B cell (primary cell): ENCODE data around the gene XAGE2. TPM values are rescaled to one million over a fixed set of nuclear protein-coding genes. Genes with fewer than 3 reads are reported as not detected.

Experiments
- ATAC-seq: fragments of 200-7000 bp; cut with Tn5 transposase; one replicate; pipeline ENCODE4 v1.10.0; 2021; ENCODE audit warnings: low read depth, mild to moderate bottlenecking, moderate number of reproducible peaks, moderate library complexity
- CTCF ChIA-PET: fragments of 350-600 bp; sonication (Branson Sonifier 250); formaldehyde crosslinking; loops from one replicate; lab custom pipeline; 2021; ENCODE audit warnings: antibody characterized with exemption, inconsistent platforms; lab: Charles Lee
- POLR2A ChIA-PET: fragments of 350-600 bp; sonication (Branson Sonifier 250); formaldehyde crosslinking; loops from one replicate; lab custom pipeline; 2021; ENCODE audit warnings: antibody characterized with exemption; lab: Charles Lee
- DNase-seq: peaks from one replicate; pipeline ENCODE4 v3.0.0; 2013
- H2AFZ ChIP-seq: 2 replicates; pipeline ENCODE4 v1.6.1; 2012; ENCODE audit warnings: mild to moderate bottlenecking, low read depth, low read length; ENCODE audit not compliant: insufficient read depth, poor library complexity, severe bottlenecking
- H3K27ac ChIP-seq, 2 donors: 1 replicate in 1 of 2; 2 replicates in 1 of 2; pipeline ENCODE4 v1.5.1; 2012 to 2013; ENCODE audit warnings: low read length in 2 of 2, mild to moderate bottlenecking in 2 of 2, moderate library complexity in 1 of 2
- H3K27me3 ChIP-seq, 4 experiments: fragments of 200-600 bp in 1 of 4; sonication (generic) in 1 of 4; replicated peaks in 1 of 4; 1 replicate in 2 of 4; 2 replicates in 2 of 4; pipeline versions ENCODE4 v1.6.1 to v1.7.0; 2013 to 2016; ENCODE audit warnings: low read length in 3 of 4, mild to moderate bottlenecking in 2 of 4, mixed read lengths in 1 of 4, moderate library complexity in 1 of 4; ENCODE audit not compliant: insufficient read depth in 4 of 4, control insufficient read depth in 3 of 4; ENCODE audit errors: control extremely low read depth in 1 of 4
- H3K36me3 ChIP-seq, 2 experiments: replicated peaks in 1 of 2; 1 replicate in 1 of 2; 2 replicates in 1 of 2; pipeline versions ENCODE4 v1.6.1 to v1.7.1; 2013; ENCODE audit warnings: low read length in 1 of 2; ENCODE audit not compliant: insufficient read depth in 2 of 2, control insufficient read depth in 1 of 2; ENCODE audit errors: control extremely low read depth in 1 of 2, extremely low read depth in 1 of 2
- H3K4me1 ChIP-seq, 2 donors: fragments of 200-600 bp in 1 of 2; sonication (generic) in 1 of 2; 1 replicate in 1 of 2; 2 replicates in 1 of 2; pipeline versions ENCODE4 v1.5.1 to v1.6.1; 2013 to 2017; ENCODE audit warnings: low read length in 2 of 2; ENCODE audit not compliant: control insufficient read depth in 2 of 2, insufficient read depth in 2 of 2
- H3K4me2 ChIP-seq: replicated peaks from 2 replicates; pipeline ENCODE3; 2012; ENCODE audit warnings: mild to moderate bottlenecking, low read depth, low read length; ENCODE audit not compliant: poor library complexity, severe bottlenecking
- H3K4me3 ChIP-seq, 5 experiments: fragments of 200-600 bp in 1 of 5; sonication (generic) in 1 of 5; 1 replicate in 3 of 5; 2 replicates in 2 of 5; pipeline versions ENCODE4 v1.5.1 to v1.7.0; 2011 to 2016; ENCODE audit warnings: low read length in 4 of 5, mild to moderate bottlenecking in 4 of 5, low read depth in 2 of 5, control low read depth in 1 of 5, moderate library complexity in 1 of 5; ENCODE audit not compliant: insufficient read depth in 1 of 5; ENCODE audit errors: control extremely low read depth in 1 of 5, extremely low read depth in 1 of 5
- H3K79me2 ChIP-seq: fragments of 200-600 bp; sonication (generic); one replicate; pipeline ENCODE4 v1.6.0; 2016; ENCODE audit warnings: low read length; ENCODE audit not compliant: control insufficient read depth, insufficient read depth
- H3K9ac ChIP-seq: fragments of 200-600 bp; sonication (generic); 2 replicates; pipeline ENCODE4 v1.6.1; 2017; ENCODE audit warnings: mild to moderate bottlenecking, low read length, moderate library complexity
- H3K9me3 ChIP-seq, 3 donors: one replicate each; pipeline versions ENCODE4 v1.6.1 to v1.7.1; 2013; ENCODE audit warnings: low read length in 2 of 3; ENCODE audit not compliant: control insufficient read depth in 2 of 3, insufficient read depth in 1 of 3; ENCODE audit errors: control extremely low read depth in 1 of 3
- H4K20me1 ChIP-seq: 2 replicates; pipeline ENCODE4 v1.6.0; 2012; ENCODE audit warnings: mild to moderate bottlenecking, low read length; ENCODE audit not compliant: insufficient read depth, control insufficient read depth, poor library complexity, severe bottlenecking
- H3K27ac Mint-ChIP-seq: one replicate; pipeline ENCODE4 v1.8.0; 2021; ENCODE audit warnings: mixed read lengths
- H3K27me3 Mint-ChIP-seq: one replicate; pipeline ENCODE4 v1.8.0; 2021; ENCODE audit warnings: mixed read lengths
- H3K4me1 Mint-ChIP-seq: one replicate; pipeline ENCODE4 v1.8.0; 2021; ENCODE audit warnings: mixed read lengths
- H3K4me3 Mint-ChIP-seq: one replicate; pipeline ENCODE4 v1.8.0; 2021; ENCODE audit warnings: mixed read lengths
- H3K9me3 Mint-ChIP-seq: one replicate; pipeline ENCODE4 v1.8.0; 2022; ENCODE audit warnings: mixed read lengths; ENCODE audit not compliant: insufficient read depth
- CTCF ChIP-seq: fragments of 200-600 bp; IDR thresholded peaks from one replicate; pipeline ENCODE4 v1.8.0; 2022; ENCODE audit warnings: antibody characterized with exemption, mild to moderate bottlenecking
- EZH2 ChIP-seq: IDR thresholded peaks from 2 replicates; pipeline ENCODE4 v1.6.1; 2012; ENCODE audit warnings: borderline replicate concordance, low read depth, mild to moderate bottlenecking, moderate library complexity, low read length; ENCODE audit not compliant: insufficient read depth, poor library complexity, severe bottlenecking
- WGBS: methylation state at CpG from one replicate; pipeline ENCODE4 v1.1.5; 2013; ENCODE audit warnings: missing lambda C conversion rate; ENCODE audit not compliant: insufficient coverage; 5-methylcytosine and 5-hydroxymethylcytosine counted together
- intact Hi-C: fragments of 100-400 bp; cut with micrococcal nuclease; formaldehyde crosslinking; loops from one replicate; pipeline ENCODE4 v1.10.0; 2022
- polyA plus RNA-seq: library from polyadenylated mRNA; depleted of rRNA; stranded (reverse); fragments of >200 nt; gene quantifications from 2 replicates; pipeline ENCODE4 v1.2.3, GENCODE V29; 2012
- total RNA-seq, 2 donors: library from RNA; stranded (reverse); fragments of 120-200 nt in 1 of 2; gene quantifications; 1 replicate in 1 of 2; 2 replicates in 1 of 2; pipeline versions ENCODE4 v1.2.3 to v1.2.4, GENCODE V29; 2013 to 2022

The XAGE2 gene
- total and polyA plus RNA-seq, 2 donors (not counting 1 experiment from before 2014, with no cell fraction given), result not detected

- TF ChIP-seq CTCF (no peak), EZH2 (no peak)
- Histone ChIP-seq H3K79me2 (no peaks in the 10 kb centered on the region), H3K27ac (no peak overlapping the region), H2AFZ (no peak overlapping the region), H3K9ac (no peak overlapping the region), H3K4me2 (no peak overlapping the region), H3K9me3 (no peaks in the 10 kb centered on the region), H4K20me1 (no peaks in the 10 kb centered on the region), H3K4me3 (no peak overlapping the region), H3K36me3 (no peaks in the 10 kb centered on the region), H3K27me3 (no peaks in the 10 kb centered on the region), H3K4me1 (no peaks in the 10 kb centered on the region)
- Mint-ChIP-seq H3K27me3 (peaks cover 9% of the 10 kb centered on the region), H3K9me3 (no peaks in the 10 kb centered on the region), H3K4me3 (no peak overlapping the region), H3K4me1 (no peaks in the 10 kb centered on the region), H3K27ac (no peak overlapping the region)
- DNase-seq, result no peak
- no peak for ATAC-seq
- intact Hi-C loops, result no loop called here
- POLR2A ChIA-PET, result no interaction called here
- WGBS, result no CpG with 5 or more reads among the region's 7 CpGs
- CTCF ChIA-PET, result no interaction called here
These were observed 12.2 kb downstream of the XAGE2 start for GRCh38 chrX:52380993-52381392.

- Mint-ChIP-seq H3K27ac (no peak overlapping the region), H3K4me3 (no peak overlapping the region), H3K4me1 (peaks cover 2% of the 10 kb centered on the region), H3K27me3 (no peaks in the 10 kb centered on the region), H3K9me3 (no peaks in the 10 kb centered on the region)
- no peaks in the 10 kb centered on the region for H3K27me3 ChIP-seq
- H2AFZ ChIP-seq, result no peak overlapping the region
- no peaks in the 10 kb centered on the region for H3K4me1 ChIP-seq
- ATAC-seq (no peak), DNase-seq (no peak)
- no peaks in the 10 kb centered on the region for H4K20me1 ChIP-seq
- no peak for TF ChIP-seq CTCF
- TF ChIP-seq EZH2, result no peak
- H3K36me3 ChIP-seq, result no peaks in the 10 kb centered on the region
- WGBS, result no CpG with 5 or more reads among the region's 8 CpGs
- POLR2A ChIA-PET, result no interaction called here
- no peak overlapping the region for H3K4me2 ChIP-seq
- H3K79me2 ChIP-seq, result no peaks in the 10 kb centered on the region
- CTCF ChIA-PET, result no interaction called here
- intact Hi-C loops, result no loop called here
- no peak overlapping the region for H3K9ac ChIP-seq
- H3K4me3 ChIP-seq, result no peak overlapping the region
- H3K9me3 ChIP-seq, result no peaks in the 10 kb centered on the region
- H3K27ac ChIP-seq, result no peak overlapping the region
These were observed 41.9 kb downstream of the XAGE2 start for GRCh38 chrX:52410439-52411394.
